Tibial nerve (tissue), 4 donors: ENCODE data around the gene HSD17B3. TPM values are rescaled to one million over a fixed set of nuclear protein-coding genes. Genes with fewer than 3 reads are reported as not detected.

Source experiments
- DNase-seq, 2 donors: peaks; one replicate each; pipeline ENCODE4 v3.0.0-alpha.2; 2019; ENCODE audit warnings: low spot score in 2 of 2
- H3K27ac ChIP-seq, 4 donors: fragments of 200-600 bp; sonication (generic) in 3 of 4; one replicate each; pipeline ENCODE4 v1.5.1; 2017 to 2019; ENCODE audit warnings: mild to moderate bottlenecking in 1 of 4
- H3K27me3 ChIP-seq, 2 donors: fragments of 200-600 bp; sonication (generic) in 1 of 2; one replicate each; pipeline versions ENCODE4 v1.5.1 to v1.6.0; 2017 to 2019
- H3K36me3 ChIP-seq, 3 donors: fragments of 200-600 bp; sonication (generic); one replicate each; pipeline ENCODE4 v1.5.1; 2018 to 2019
- H3K4me1 ChIP-seq, 4 donors: fragments of 200-600 bp; sonication (generic) in 3 of 4; one replicate each; pipeline ENCODE4 v1.5.1; 2017 to 2019
- H3K4me3 ChIP-seq, 4 donors: fragments of 200-600 bp; sonication (generic) in 3 of 4; one replicate each; pipeline ENCODE4 v1.5.1; 2017 to 2019; ENCODE audit warnings: mild to moderate bottlenecking in 1 of 4, moderate library complexity in 1 of 4
- H3K9me3 ChIP-seq, 4 donors: fragments of 200-600 bp; sonication (generic) in 3 of 4; one replicate each; pipeline ENCODE4 v1.5.1; 2017 to 2019
- CTCF ChIP-seq, 5 experiments: fragments of 200-600 bp in 3 of 5; fragments of 450-650 bp in 2 of 5; sonication (generic) in 3 of 5; IDR thresholded peaks; one replicate each; pipeline ENCODE4 v1.5.1; 2016 to 2019; ENCODE audit warnings: antibody characterized with exemption in 5 of 5, mild to moderate bottlenecking in 3 of 5, moderate library complexity in 2 of 5
- EP300 ChIP-seq, 2 donors: sonication (generic); formaldehyde crosslinking; IDR thresholded peaks; one replicate each; pipeline ENCODE4 v1.6.1; 2017; ENCODE audit warnings: antibody characterized with exemption in 2 of 2, mild to moderate bottlenecking in 1 of 2
- POLR2A ChIP-seq, 2 donors: fragments of 450-650 bp; IDR thresholded peaks; one replicate each; pipeline ENCODE4 v1.6.1; 2017; ENCODE audit warnings: antibody characterized with exemption in 2 of 2, mild to moderate bottlenecking in 2 of 2, moderate library complexity in 2 of 2
- WGBS, 2 donors: methylation state at CpG; one replicate each; pipeline ENCODE4 v1.1.5; 2018; 5-methylcytosine and 5-hydroxymethylcytosine counted together
- small RNA-seq: library from RNA; depleted of rRNA; stranded (forward); fragments of <200 nt; gene quantifications from one replicate; pipeline ENCODE3, GENCODE V24; 2016
- total RNA-seq, 4 donors: library from RNA; depleted of rRNA; stranded (reverse); fragments of >200 nt; gene quantifications; one replicate each; pipeline ENCODE4 v1.1.0, GENCODE V29; 2016

HSD17B3 gene
- total RNA-seq, 4 donors from 2014 or later: 0.66 to 6.7 (median 1.1) TPM

DNA sequence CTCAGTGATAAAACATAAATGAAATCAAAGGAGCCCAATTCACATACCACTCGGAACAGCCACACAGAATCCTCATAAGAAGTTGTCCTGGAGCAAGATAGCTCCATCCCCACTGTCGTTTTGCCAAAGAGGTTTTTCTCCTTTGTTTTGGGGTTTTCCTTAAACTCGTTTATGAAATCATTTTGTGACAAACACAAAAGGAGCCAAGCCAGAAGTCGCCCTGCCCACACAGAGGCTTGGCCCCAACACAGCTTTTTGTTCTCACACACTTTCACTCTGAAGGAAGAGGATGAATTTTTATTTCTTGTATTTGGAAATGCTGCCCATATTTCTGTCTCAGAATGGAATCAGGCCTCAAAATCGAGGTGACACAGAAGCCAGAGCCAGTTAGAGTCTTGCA is 113.4 kb downstream of the HSD17B3 start:
- peaks cover 0 to 6% of the 10 kb centered on the region in 2 donors for H3K27me3 ChIP-seq
- H3K4me1 ChIP-seq: peaks cover 0 to 15% (median 0%) of the 10 kb centered on the region in 4 donors
- H3K27ac ChIP-seq: no peak overlapping the region
- no peak overlapping the region for H3K4me3 ChIP-seq
- no peak for DNase-seq
- no peaks in the 10 kb centered on the region for H3K36me3 ChIP-seq
- WGBS, 2 donors: 49 to 50% methylated on average over 5 of the region's 5 CpGs
- peaks cover 0 to 36% (median 5%) of the 10 kb centered on the region in 4 donors for H3K9me3 ChIP-seq
- TF ChIP-seq EP300 (IDR thresholded peaks at IDR 0.05) (no peak), CTCF (IDR thresholded peaks at IDR 0.05) (no peak), POLR2A (IDR thresholded peaks at IDR 0.05) (no peak)

DNA sequence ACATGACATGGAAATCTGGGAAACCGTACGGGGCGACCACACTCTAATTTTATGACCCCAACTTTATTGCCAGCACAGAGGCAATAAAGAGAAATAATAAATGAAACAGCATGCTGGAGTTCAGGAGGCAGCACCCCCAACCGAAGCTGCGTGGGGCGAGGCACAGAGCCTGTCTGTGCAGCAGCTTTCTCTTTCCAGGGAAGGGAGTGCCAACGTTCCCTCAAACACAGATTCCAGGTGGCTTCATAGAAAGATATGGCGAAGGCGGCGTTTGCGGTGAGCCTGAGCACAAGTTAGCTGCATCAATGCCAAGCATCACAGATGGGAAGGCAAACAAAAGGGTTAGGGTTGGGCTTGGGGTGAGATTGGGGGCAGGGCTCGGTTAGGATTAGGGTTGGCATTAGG is 114.8 kb downstream of the HSD17B3 start:
- Histone ChIP-seq H3K36me3 (no peaks in the 10 kb centered on the region), H3K4me1 (peaks cover 0 to 15% (median 0%) of the 10 kb centered on the region in 4 donors), H3K4me3 (no peak overlapping the region), H3K27me3 (peaks cover 0 to 6% of the 10 kb centered on the region in 2 donors), H3K27ac (peak overlapping the region in 3 of 4 donors; percentile 3 to 67 (median 18)), H3K9me3 (peaks cover 0 to 36% (median 5%) of the 10 kb centered on the region in 4 donors)
- WGBS, 2 donors: 58% methylated on average over 12 of the region's 12 CpGs
- DNase-seq: no peak
- TF ChIP-seq EP300 (IDR thresholded peaks at IDR 0.05) (no peak), POLR2A (IDR thresholded peaks at IDR 0.05) (no peak), CTCF (IDR thresholded peaks at IDR 0.05) (no peak)

GRCh38 chr9:96186591-96187011 is 115.4 kb downstream of the HSD17B3 start:
- Histone ChIP-seq H3K27ac (peak overlapping the region in 3 of 4 donors; percentile 3 to 67 (median 18)), H3K27me3 (peaks cover 0 to 6% of the 10 kb centered on the region in 2 donors), H3K4me3 (no peak overlapping the region), H3K36me3 (no peaks in the 10 kb centered on the region), H3K4me1 (peaks cover 0 to 15% (median 0%) of the 10 kb centered on the region in 4 donors), H3K9me3 (peaks cover 0 to 36% (median 5%) of the 10 kb centered on the region in 4 donors)
- TF ChIP-seq POLR2A (IDR thresholded peaks at IDR 0.05) (no peak), EP300 (IDR thresholded peaks at IDR 0.05) (peak in 1 of 2 donors; percentile 6)
- 6 to 11% methylated on average over 13 to 16 of the region's 18 CpGs for WGBS, 2 donors
- no peak for DNase-seq

- Histone ChIP-seq H3K4me1 (peaks cover 0 to 15% (median 0%) of the 10 kb centered on the region in 4 donors), H3K27ac (no peak overlapping the region), H3K9me3 (peaks cover 0 to 32% (median 5%) of the 10 kb centered on the region in 4 donors), H3K4me3 (no peak overlapping the region), H3K27me3 (peaks cover 0 to 6% of the 10 kb centered on the region in 2 donors), H3K36me3 (no peaks in the 10 kb centered on the region)
- TF ChIP-seq POLR2A (IDR thresholded peaks at IDR 0.05): no peak
- WGBS, 2 donors: 91 to 94% methylated on average over 2 of the region's 2 CpGs
- DNase-seq: no peak
These were observed 116.3 kb downstream of the HSD17B3 start for GRCh38 chr9:96185518-96186156.

Small RNA genes within 50 kb of the gene (small RNA-seq; reads per million reads assigned to genes)
- gene RNU6-1160P: not detected

Other genes starting within 250 kb of the HSD17B3 start
- gene SLC35D2, start 81.5 kb upstream of the HSD17B3 start, total RNA-seq: 10 to 100 TPM; 25.1 to 66.6 (median 32.0) TPM
- 1 to 10 TPM; 2.5 to 4.3 (median 3.1) TPM for gene ZNF367, start 116.2 kb upstream of the HSD17B3 start, total RNA-seq
- gene HABP4, start 148.0 kb upstream of the HSD17B3 start, total RNA-seq: 10 to 100 TPM; 42.8 to 50.0 (median 46.3) TPM